GM23338 (cell line): Measurements from ENCODE around the gene CCS. TPM values are rescaled to one million over a fixed set of nuclear protein-coding genes. Genes with fewer than 3 reads are reported as not detected.

Experiments
- ATAC-seq: fragments of 200-7000 bp; cut with Tn5 transposase; 3 replicates; pipeline ENCODE4 v1.9.1; 2020
- DNase-seq: peaks from one replicate; pipeline ENCODE4 v3.0.0-alpha.2; 2015; ENCODE audit warnings: low spot score
- H2AFZ ChIP-seq: fragments of 200-600 bp; sonication (generic); 2 replicates; pipeline ENCODE4 v1.8.0; 2016; ENCODE audit warnings: antibody characterized with exemption, mild to moderate bottlenecking, moderate library complexity
- H3F3A ChIP-seq: fragments of 200-600 bp; sonication (generic); replicated peaks from 2 replicates; pipeline ENCODE4 v1.8.0; 2017; ENCODE audit warnings: antibody characterized with exemption, mixed run types, low read depth
- H3K27ac ChIP-seq: fragments of 200-600 bp; sonication (generic); 2 replicates; pipeline ENCODE4 v1.6.1; 2016; ENCODE audit warnings: low read depth
- H3K27me3 ChIP-seq: fragments of 200-600 bp; sonication (generic); 2 replicates; pipeline ENCODE4 v1.8.0; 2016; ENCODE audit warnings: mild to moderate bottlenecking, mixed run types, moderate library complexity; ENCODE audit not compliant: insufficient read depth
- H3K36me3 ChIP-seq: fragments of 200-600 bp; sonication (generic); 2 replicates; pipeline ENCODE4 v1.8.0; 2016; ENCODE audit warnings: mild to moderate bottlenecking; ENCODE audit not compliant: insufficient read depth
- H3K4me1 ChIP-seq: fragments of 200-600 bp; sonication (generic); 2 replicates; pipeline ENCODE4 v1.8.0; 2016; ENCODE audit warnings: mild to moderate bottlenecking, moderate library complexity; ENCODE audit not compliant: insufficient read depth
- H3K4me2 ChIP-seq: fragments of 200-600 bp; sonication (generic); 2 replicates; pipeline ENCODE4 v1.7.1; 2017; ENCODE audit warnings: mixed run types
- H3K4me3 ChIP-seq: fragments of 200-600 bp; sonication (generic); 2 replicates; pipeline ENCODE4 v1.6.1; 2016; ENCODE audit warnings: mixed run types
- H3K79me2 ChIP-seq: fragments of 200-600 bp; sonication (generic); replicated peaks from 2 replicates; pipeline ENCODE4 v1.8.0; 2017; ENCODE audit warnings: mild to moderate bottlenecking; ENCODE audit not compliant: insufficient read depth
- H3K9me2 ChIP-seq: fragments of 200-600 bp; sonication (generic); 2 replicates; pipeline ENCODE4 v1.8.0; 2017; ENCODE audit not compliant: insufficient read depth
- H4K20me1 ChIP-seq: fragments of 200-600 bp; sonication (generic); replicated peaks from 2 replicates; pipeline ENCODE4 v1.8.0; 2017; ENCODE audit warnings: mild to moderate bottlenecking; ENCODE audit not compliant: insufficient read depth
- H3K27ac Mint-ChIP-seq: 2 replicates; pipeline ENCODE4 v1.8.0; 2020; ENCODE audit warnings: inconsistent platforms, mild to moderate bottlenecking, moderate library complexity, mixed read lengths
- H3K27me3 Mint-ChIP-seq: 3 replicates; pipeline ENCODE4 v1.8.0; 2022; ENCODE audit warnings: low read depth, mild to moderate bottlenecking, moderate library complexity, mixed read lengths, inconsistent platforms; ENCODE audit not compliant: insufficient read depth, poor library complexity
- H3K36me3 Mint-ChIP-seq: 3 replicates; pipeline ENCODE4 v1.8.0; 2021; ENCODE audit warnings: low read depth, mild to moderate bottlenecking, inconsistent platforms, moderate library complexity, mixed read lengths
- H3K4me1 Mint-ChIP-seq: 3 replicates; pipeline ENCODE4 v1.8.0; 2020; ENCODE audit warnings: mild to moderate bottlenecking, inconsistent platforms, mixed read lengths
- H3K4me3 Mint-ChIP-seq: 3 replicates; pipeline ENCODE4 v1.8.0; 2021; ENCODE audit warnings: moderate library complexity, mild to moderate bottlenecking, inconsistent platforms, mixed read lengths
- H3K9me3 Mint-ChIP-seq: 3 replicates; pipeline ENCODE4 v1.8.0; 2020; ENCODE audit warnings: moderate library complexity, mild to moderate bottlenecking, inconsistent platforms, mixed read lengths
- CREB1 ChIP-seq: fragments of 250-450 bp; sonication (Bioruptor Pico); IDR thresholded peaks from 2 replicates; pipeline ENCODE4 v1.5.0; 2020; ENCODE audit warnings: low read depth, mild to moderate bottlenecking, moderate library complexity
- ETS1 ChIP-seq: IDR thresholded peaks from 2 replicates; pipeline ENCODE4 v1.6.1; 2016; ENCODE audit warnings: antibody characterized with exemption
- EZH2 ChIP-seq: fragments of 200-600 bp; sonication (generic); IDR thresholded peaks from one replicate; pipeline ENCODE4 v1.8.0; 2017; ENCODE audit warnings: antibody characterized with exemption, mild to moderate bottlenecking, low read depth; ENCODE audit not compliant: unreplicated experiment
- EZH2phosphoT487 ChIP-seq: fragments of 200-600 bp; sonication (generic); IDR thresholded peaks from one replicate; pipeline ENCODE4 v1.8.1; 2018; ENCODE audit warnings: antibody characterized with exemption; ENCODE audit not compliant: unreplicated experiment
- JUNB ChIP-seq: IDR thresholded peaks from one replicate; pipeline ENCODE4 v1.6.1; 2016; ENCODE audit warnings: antibody characterized with exemption; ENCODE audit not compliant: unreplicated experiment
- NANOG ChIP-seq: IDR thresholded peaks from 2 replicates; pipeline ENCODE4 v1.6.1; 2016; ENCODE audit warnings: antibody characterized with exemption, borderline replicate concordance
- POLR2AphosphoS5 ChIP-seq: IDR thresholded peaks from 2 replicates; pipeline ENCODE4 v1.6.1; 2016; ENCODE audit warnings: antibody characterized with exemption, low read depth
- REST ChIP-seq: IDR thresholded peaks from one replicate; pipeline ENCODE4 v1.6.1; 2018; ENCODE audit warnings: antibody characterized with exemption; ENCODE audit not compliant: unreplicated experiment
- STAT1 ChIP-seq: IDR thresholded peaks from one replicate; pipeline ENCODE4 v1.6.1; 2016; ENCODE audit warnings: antibody characterized with exemption; ENCODE audit not compliant: unreplicated experiment
- ZNF114 ChIP-seq: fragments of 250-450 bp; sonication (Bioruptor Pico); IDR thresholded peaks from 2 replicates; pipeline ENCODE4 v1.5.0; 2020; ENCODE audit warnings: mild to moderate bottlenecking, moderate library complexity
- ZNF331 ChIP-seq: fragments of 250-450 bp; sonication (Bioruptor Pico); IDR thresholded peaks from 2 replicates; pipeline ENCODE4 v1.5.0; 2020; ENCODE audit warnings: low read depth, mild to moderate bottlenecking, moderate library complexity
- ZNF462 ChIP-seq: fragments of 250-450 bp; sonication (Bioruptor Pico); IDR thresholded peaks from 2 replicates; pipeline ENCODE4 v1.5.0; 2020; ENCODE audit warnings: mild to moderate bottlenecking, moderate library complexity
- polyA plus RNA-seq: library from polyadenylated mRNA; unstranded; fragments of >200 nt; fragmentation: Nextera tagmentation; extraction: Ambion mirVana; gene quantifications from 2 replicates; pipeline ENCODE4 v1.2.1, GENCODE V29; 2016
- total RNA-seq: library from RNA; depleted of rRNA; stranded (reverse); fragments of >200 nt; shearing (Covaris generic); gene quantifications from 2 replicates; pipeline ENCODE4 v1.2.3, GENCODE V29; 2014
- TF ChIP-seq, protein P1 (sequence below), 2 experiments: fragments of 200-600 bp in 1 of 2; sonication (generic) in 1 of 2; conservative IDR thresholded peaks; 2 replicates each; pipeline versions ENCODE4 v1.5.1 to v1.6.1; 2016 to 2017; ENCODE audit warnings: antibody characterized with exemption in 2 of 2, low read depth in 2 of 2, mild to moderate bottlenecking in 2 of 2, moderate library complexity in 1 of 2

CCS gene
- total and polyA plus RNA-seq, 2 experiments from 2014 or later, result 36.1 to 60.7 TPM

DNA sequence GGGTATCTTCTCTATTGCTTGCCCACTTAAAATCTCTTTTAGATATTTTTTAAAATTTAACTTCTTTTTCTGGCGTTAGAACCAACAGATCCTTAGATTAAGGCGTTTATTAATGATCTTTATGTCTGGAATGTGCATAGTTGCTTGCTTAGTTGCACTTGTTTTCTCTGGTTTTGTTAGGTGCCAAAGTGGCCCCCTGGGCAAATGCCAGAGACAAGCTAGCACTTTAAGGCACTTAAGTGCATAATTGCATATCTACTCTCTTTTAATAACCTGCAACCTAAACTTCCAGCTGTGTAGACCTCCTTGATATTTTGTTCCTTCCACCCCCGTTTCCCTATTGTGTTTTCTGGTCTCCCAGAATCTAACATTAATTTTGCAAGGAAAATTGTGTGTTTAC, 48.8 kb downstream of the CCS start:
- Mint-ChIP-seq H3K4me1 (peaks cover 64% of the 10 kb centered on the region), H3K9me3 (peaks cover 4% of the 10 kb centered on the region; the same call in 1 of the 3 replicates), H3K4me3 (peak overlapping the region; percentile 97), H3K27me3 (peaks cover 24% of the 10 kb centered on the region), H3K27ac (no peak overlapping the region), H3K36me3 (peaks cover 83% of the 10 kb centered on the region)
- Histone ChIP-seq H3K27me3 (no peaks in the 10 kb centered on the region), H2AFZ (no peak overlapping the region), H3F3A (peaks cover 28% of the 10 kb centered on the region), H3K4me2 (peak overlapping the region; percentile 99), H3K4me3 (peak overlapping the region; percentile 94), H3K4me1 (peaks cover 36% of the 10 kb centered on the region), H3K79me2 (peaks cover 90% of the 10 kb centered on the region), H3K27ac (0 out of 2 replicates have a peak overlapping the region, but pooled peaks have one; percentile 8), H3K9me2 (no peaks in the 10 kb centered on the region), H4K20me1 (peaks cover 75% of the 10 kb centered on the region), H3K36me3 (peaks cover 69% of the 10 kb centered on the region)
- no peak for TF ChIP-seq EZH2
- no peak for TF ChIP-seq POLR2AphosphoS5
- no peak for TF ChIP-seq NANOG
- TF ChIP-seq JUNB, result no peak
- TF ChIP-seq EZH2phosphoT487, result no peak
- no peak for TF ChIP-seq STAT1
- no peak for TF ChIP-seq CREB1 (CRISPR knock-in tag)
- TF ChIP-seq ZNF114 (CRISPR knock-in tag), result no peak
- TF ChIP-seq ETS1, result no peak
- no peak for TF ChIP-seq ZNF462 (CRISPR knock-in tag)
- no peak for TF ChIP-seq ZNF331 (CRISPR knock-in tag)
- TF ChIP-seq, protein P1, sequence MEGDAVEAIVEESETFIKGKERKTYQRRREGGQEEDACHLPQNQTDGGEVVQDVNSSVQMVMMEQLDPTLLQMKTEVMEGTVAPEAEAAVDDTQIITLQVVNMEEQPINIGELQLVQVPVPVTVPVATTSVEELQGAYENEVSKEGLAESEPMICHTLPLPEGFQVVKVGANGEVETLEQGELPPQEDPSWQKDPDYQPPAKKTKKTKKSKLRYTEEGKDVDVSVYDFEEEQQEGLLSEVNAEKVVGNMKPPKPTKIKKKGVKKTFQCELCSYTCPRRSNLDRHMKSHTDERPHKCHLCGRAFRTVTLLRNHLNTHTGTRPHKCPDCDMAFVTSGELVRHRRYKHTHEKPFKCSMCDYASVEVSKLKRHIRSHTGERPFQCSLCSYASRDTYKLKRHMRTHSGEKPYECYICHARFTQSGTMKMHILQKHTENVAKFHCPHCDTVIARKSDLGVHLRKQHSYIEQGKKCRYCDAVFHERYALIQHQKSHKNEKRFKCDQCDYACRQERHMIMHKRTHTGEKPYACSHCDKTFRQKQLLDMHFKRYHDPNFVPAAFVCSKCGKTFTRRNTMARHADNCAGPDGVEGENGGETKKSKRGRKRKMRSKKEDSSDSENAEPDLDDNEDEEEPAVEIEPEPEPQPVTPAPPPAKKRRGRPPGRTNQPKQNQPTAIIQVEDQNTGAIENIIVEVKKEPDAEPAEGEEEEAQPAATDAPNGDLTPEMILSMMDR (conservative IDR thresholded peaks at IDR 0.05; ENCODE audit: low read depth in 2 of 2), result no peak
- TF ChIP-seq REST, result no peak
- no peak for DNase-seq
- no peak for ATAC-seq
